Measurements from ENCODE around the gene STEEP1. TPM values are rescaled to one million over a fixed set of nuclear protein-coding genes. Genes with fewer than 3 reads are reported as not detected.

The STEEP1 gene
- total RNA-seq, 1 experiment from 2014 or later, result 30.4 TPM

DNA sequence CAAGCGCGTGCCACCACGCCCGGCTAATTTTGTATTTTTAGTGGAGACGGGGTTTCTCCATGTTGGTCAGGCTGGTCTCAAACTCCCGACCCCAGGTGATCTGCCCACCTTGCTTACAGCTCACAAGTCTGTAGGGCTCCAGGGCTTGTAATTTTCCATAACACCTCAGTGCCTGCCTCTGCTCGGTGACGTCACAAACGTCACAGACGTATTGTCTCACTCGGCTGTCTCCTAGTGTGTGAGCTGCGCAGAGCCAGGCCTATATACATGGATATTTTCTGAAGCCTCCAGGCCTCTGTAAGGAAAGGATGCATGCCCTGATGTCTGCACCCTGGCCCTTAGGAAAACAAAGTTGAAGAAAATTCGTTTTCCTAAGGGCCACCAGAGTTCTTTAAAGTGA is 49.6 kb upstream of the STEEP1 start:
- Mint-ChIP-seq H3K36me3 (ENCODE audit: insufficient read depth in 1 of 3, low read depth in 3 of 3) (peaks cover 0 to 3% (median 0%) of the 10 kb centered on the region in 3 experiments; a peak in 1 of 7 replicates), H3K4me1 (peaks cover 31 to 39% of the 10 kb centered on the region in 2 experiments), H3K9me3 (peaks cover 67 to 72% of the 10 kb centered on the region in 2 experiments), H3K27ac (no peak overlapping the region), H3K4me3 (no peak overlapping the region), H3K27me3 (ENCODE audit: low read depth) (peaks cover 5% of the 10 kb centered on the region)
- Histone ChIP-seq H3K79me1 (ENCODE audit: insufficient read depth, low read depth, low read length, poor library complexity, severe bottlenecking) (no peaks in the 10 kb centered on the region), H2BK15ac (ENCODE audit: low read depth, low read length) (no peak overlapping the region), H3K9ac (ENCODE audit: extremely low read depth, insufficient read length, low read length) (no peak overlapping the region), H3K4me2 (ENCODE audit: insufficient read depth, insufficient read length, low read length) (no peak overlapping the region), H3K4ac (ENCODE audit: low read depth, low read length) (no peak overlapping the region), H3K27me3 (ENCODE audit: insufficient read depth, low read length) (no peaks in the 10 kb centered on the region), H3K4me1 (ENCODE audit: insufficient read depth, low read length) (no peaks in the 10 kb centered on the region), H4K8ac (replicated peaks; ENCODE audit: insufficient read length, low read depth, low read length) (no peak overlapping the region), H3K56ac (ENCODE audit: insufficient read length, low read depth, low read length) (no peak overlapping the region), H4K5ac (ENCODE audit: insufficient read length, low read depth, low read length) (no peak overlapping the region), H3T11ph (ENCODE audit: low read length) (no peak overlapping the region), H2BK120ac (ENCODE audit: low read depth, low read length, poor library complexity, severe bottlenecking) (no peak overlapping the region), H2AFZ (ENCODE audit: low read length) (no peak overlapping the region), H3K9me3 (ENCODE audit: control insufficient read depth, low read depth, low read length) (peaks cover 38% of the 10 kb centered on the region), H3K23ac (ENCODE audit: insufficient read length, low read depth, low read length) (no peak overlapping the region), H2BK5ac (ENCODE audit: insufficient read length, low read length) (no peak overlapping the region), H4K91ac (ENCODE audit: insufficient read length, low read depth, low read length) (no peak overlapping the region), H3K23me2 (ENCODE audit: insufficient read length, low read depth, low read length, poor library complexity, severe bottlenecking) (no peaks in the 10 kb centered on the region), H3K79me2 (ENCODE audit: insufficient read depth, low read length) (no peaks in the 10 kb centered on the region), H2BK20ac (ENCODE audit: low read depth, low read length, poor library complexity, severe bottlenecking) (no peak overlapping the region), H2BK12ac (ENCODE audit: insufficient read length, low read depth, low read length) (no peak overlapping the region), H3K18ac (ENCODE audit: insufficient read length, low read depth, low read length) (no peak overlapping the region), H3K27ac (ENCODE audit: insufficient read length, low read depth, low read length) (no peak overlapping the region), H4K20me1 (ENCODE audit: control insufficient read depth, insufficient read depth, insufficient read length) (no peaks in the 10 kb centered on the region), H2AK5ac (ENCODE audit: insufficient read length, low read length) (no peak overlapping the region), H3K14ac (ENCODE audit: insufficient read depth, low read length) (no peak overlapping the region)
- WGBS (ENCODE audit: extremely low coverage, insufficient read length, low lambda C conversion rate), result no CpG with 5 or more reads among the region's 13 CpGs
- TF ChIP-seq, protein P1, sequence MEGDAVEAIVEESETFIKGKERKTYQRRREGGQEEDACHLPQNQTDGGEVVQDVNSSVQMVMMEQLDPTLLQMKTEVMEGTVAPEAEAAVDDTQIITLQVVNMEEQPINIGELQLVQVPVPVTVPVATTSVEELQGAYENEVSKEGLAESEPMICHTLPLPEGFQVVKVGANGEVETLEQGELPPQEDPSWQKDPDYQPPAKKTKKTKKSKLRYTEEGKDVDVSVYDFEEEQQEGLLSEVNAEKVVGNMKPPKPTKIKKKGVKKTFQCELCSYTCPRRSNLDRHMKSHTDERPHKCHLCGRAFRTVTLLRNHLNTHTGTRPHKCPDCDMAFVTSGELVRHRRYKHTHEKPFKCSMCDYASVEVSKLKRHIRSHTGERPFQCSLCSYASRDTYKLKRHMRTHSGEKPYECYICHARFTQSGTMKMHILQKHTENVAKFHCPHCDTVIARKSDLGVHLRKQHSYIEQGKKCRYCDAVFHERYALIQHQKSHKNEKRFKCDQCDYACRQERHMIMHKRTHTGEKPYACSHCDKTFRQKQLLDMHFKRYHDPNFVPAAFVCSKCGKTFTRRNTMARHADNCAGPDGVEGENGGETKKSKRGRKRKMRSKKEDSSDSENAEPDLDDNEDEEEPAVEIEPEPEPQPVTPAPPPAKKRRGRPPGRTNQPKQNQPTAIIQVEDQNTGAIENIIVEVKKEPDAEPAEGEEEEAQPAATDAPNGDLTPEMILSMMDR (conservative IDR thresholded peaks at IDR 0.05), result no peak
- no peak for DNase-seq

All from H9 (cell line).